Left ventricle myocardium inferior (tissue), 1 donor: ENCODE measurements around the gene TNFRSF8. TPM values are rescaled to one million over a fixed set of nuclear protein-coding genes. Genes with fewer than 3 reads are reported as not detected.
"Not testable (repeated sequence)": the region's sequence is repeated elsewhere in the genome, so short reads cannot be mapped to it uniquely, and the experiment has no call there.

Source experiments
- DNase-seq: peaks from one replicate; pipeline ENCODE4 v3.0.0-alpha.2; 2020
- H3K27ac ChIP-seq: fragments of 200-600 bp; replicated peaks from 2 replicates; pipeline ENCODE4 v1.8.0; 2021
- H3K27me3 ChIP-seq: fragments of 200-600 bp; 2 replicates; pipeline ENCODE4 v1.8.0; 2021; ENCODE audit warnings: low read depth
- H3K36me3 ChIP-seq: fragments of 200-600 bp; 2 replicates; pipeline ENCODE4 v1.8.0; 2021
- H3K4me1 ChIP-seq: fragments of 200-600 bp; 2 replicates; pipeline ENCODE4 v1.8.0; 2021
- H3K4me3 ChIP-seq: fragments of 200-600 bp; 2 replicates; pipeline ENCODE4 v1.8.0; 2021; ENCODE audit warnings: mild to moderate bottlenecking, moderate library complexity
- H3K9me3 ChIP-seq: fragments of 200-600 bp; replicated peaks from 2 replicates; pipeline ENCODE4 v1.8.0; 2021
- intact Hi-C: fragments of 100-400 bp; cut with micrococcal nuclease; formaldehyde crosslinking; loops from one replicate; pipeline ENCODE4 v1.11.0; 2022
- total RNA-seq: library from RNA; stranded (reverse); fragmentation: NEBNext Ultra II Directional; extraction: Animal tissue kit (Norgen Biotek cat#: 25700); gene quantifications from one replicate; pipeline ENCODE4 v1.2.1, GENCODE V29; 2021
- TF ChIP-seq, protein P1 (sequence below): fragments of 200-600 bp; IDR thresholded peaks from 2 replicates; pipeline ENCODE4 v1.8.0; 2021; ENCODE audit warnings: antibody characterized with exemption, mild to moderate bottlenecking, borderline replicate concordance
- donor health status: DM: no; HTN: yes; CAD: no; lungs with severe emphysema.

The TNFRSF8 gene
- total RNA-seq, 1 donor from 2014 or later = 0.82 TPM

DNA sequence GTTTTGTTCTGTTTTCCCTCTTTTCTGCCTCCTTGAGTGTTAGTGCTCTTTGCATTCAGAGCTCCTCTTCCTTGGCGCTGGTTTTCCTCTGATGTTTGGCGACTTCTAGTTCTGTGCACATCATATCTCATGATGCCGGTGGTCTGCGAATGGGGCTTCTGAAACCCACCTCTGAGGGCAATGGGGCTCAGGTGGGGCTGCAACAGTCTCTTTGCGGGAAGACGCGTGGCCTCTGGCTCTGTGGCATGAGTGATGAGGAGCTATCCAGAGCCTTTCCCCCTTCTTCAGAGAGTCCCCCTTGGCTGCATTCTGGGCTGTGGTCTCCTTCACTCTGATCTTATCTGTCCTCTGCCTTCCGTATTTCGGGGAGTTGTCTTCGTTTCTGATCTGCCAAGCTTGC, 39.0 kb downstream of the TNFRSF8 start:
- intact Hi-C loops = no loop called here
- H3K4me1 ChIP-seq = no peaks in the 10 kb centered on the region
- TF ChIP-seq, protein P1, sequence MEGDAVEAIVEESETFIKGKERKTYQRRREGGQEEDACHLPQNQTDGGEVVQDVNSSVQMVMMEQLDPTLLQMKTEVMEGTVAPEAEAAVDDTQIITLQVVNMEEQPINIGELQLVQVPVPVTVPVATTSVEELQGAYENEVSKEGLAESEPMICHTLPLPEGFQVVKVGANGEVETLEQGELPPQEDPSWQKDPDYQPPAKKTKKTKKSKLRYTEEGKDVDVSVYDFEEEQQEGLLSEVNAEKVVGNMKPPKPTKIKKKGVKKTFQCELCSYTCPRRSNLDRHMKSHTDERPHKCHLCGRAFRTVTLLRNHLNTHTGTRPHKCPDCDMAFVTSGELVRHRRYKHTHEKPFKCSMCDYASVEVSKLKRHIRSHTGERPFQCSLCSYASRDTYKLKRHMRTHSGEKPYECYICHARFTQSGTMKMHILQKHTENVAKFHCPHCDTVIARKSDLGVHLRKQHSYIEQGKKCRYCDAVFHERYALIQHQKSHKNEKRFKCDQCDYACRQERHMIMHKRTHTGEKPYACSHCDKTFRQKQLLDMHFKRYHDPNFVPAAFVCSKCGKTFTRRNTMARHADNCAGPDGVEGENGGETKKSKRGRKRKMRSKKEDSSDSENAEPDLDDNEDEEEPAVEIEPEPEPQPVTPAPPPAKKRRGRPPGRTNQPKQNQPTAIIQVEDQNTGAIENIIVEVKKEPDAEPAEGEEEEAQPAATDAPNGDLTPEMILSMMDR = no peak
- H3K4me3 ChIP-seq = no peak overlapping the region
- no peak overlapping the region for H3K27ac ChIP-seq
- peaks cover 33% of the 10 kb centered on the region for H3K27me3 ChIP-seq
- DNase-seq = no peak
- no peaks in the 10 kb centered on the region for H3K36me3 ChIP-seq
- peaks cover 13% of the 10 kb centered on the region for H3K9me3 ChIP-seq

DNA sequence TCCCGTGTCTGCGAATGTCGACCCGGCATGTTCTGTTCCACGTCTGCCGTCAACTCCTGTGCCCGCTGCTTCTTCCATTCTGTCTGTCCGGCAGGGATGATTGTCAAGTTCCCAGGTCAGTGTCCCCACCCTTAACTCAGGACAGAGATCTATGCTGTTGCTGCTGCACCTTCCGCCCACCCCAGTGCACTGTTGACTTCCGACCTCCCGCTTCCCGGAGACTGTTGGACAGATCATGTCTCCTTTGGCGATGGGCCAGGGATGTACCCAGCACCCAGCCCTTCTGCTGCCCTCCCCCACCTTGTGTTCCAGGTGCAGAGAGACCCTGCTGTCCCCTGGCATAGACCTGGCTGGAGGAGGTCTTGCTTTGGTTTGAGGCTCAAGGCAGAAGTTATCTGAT, 41.3 kb downstream of the TNFRSF8 start:
- no peaks in the 10 kb centered on the region for H3K36me3 ChIP-seq
- no peak for DNase-seq
- H3K9me3 ChIP-seq = no peaks in the 10 kb centered on the region
- TF ChIP-seq, protein P1 = no peak
- H3K4me3 ChIP-seq = no peak overlapping the region
- intact Hi-C loops = no loop called here
- H3K27me3 ChIP-seq = peaks cover 56% of the 10 kb centered on the region
- no peak overlapping the region for H3K27ac ChIP-seq
- no peaks in the 10 kb centered on the region for H3K4me1 ChIP-seq

DNA sequence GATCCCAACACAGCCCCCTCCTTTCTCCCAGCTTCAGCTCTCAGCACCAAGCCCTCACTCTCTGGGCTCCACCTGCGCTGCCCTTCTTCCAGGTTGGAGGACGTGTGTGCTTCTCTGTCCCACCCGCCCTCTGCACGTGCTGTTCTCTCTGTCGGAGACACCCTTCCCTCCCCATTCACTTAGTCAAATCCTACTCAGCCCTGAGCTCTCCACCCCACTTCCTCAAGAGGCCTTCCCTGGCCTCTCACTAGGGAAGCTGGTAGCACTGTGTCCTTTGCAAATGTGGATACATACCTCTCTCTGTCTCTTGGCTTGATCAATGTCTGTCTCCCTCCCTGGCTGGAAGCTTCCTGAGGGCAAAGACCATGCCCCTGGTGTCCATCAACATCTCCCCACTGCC, 43.0 kb downstream of the TNFRSF8 start:
- Histone ChIP-seq H3K27ac (no peak overlapping the region), H3K36me3 (no peaks in the 10 kb centered on the region), H3K4me1 (no peaks in the 10 kb centered on the region), H3K27me3 (peaks cover 66% of the 10 kb centered on the region), H3K9me3 (no peaks in the 10 kb centered on the region), H3K4me3 (no peak overlapping the region)
- intact Hi-C loops = no loop called here
- DNase-seq = no peak
- TF ChIP-seq, protein P1 = no peak

DNA sequence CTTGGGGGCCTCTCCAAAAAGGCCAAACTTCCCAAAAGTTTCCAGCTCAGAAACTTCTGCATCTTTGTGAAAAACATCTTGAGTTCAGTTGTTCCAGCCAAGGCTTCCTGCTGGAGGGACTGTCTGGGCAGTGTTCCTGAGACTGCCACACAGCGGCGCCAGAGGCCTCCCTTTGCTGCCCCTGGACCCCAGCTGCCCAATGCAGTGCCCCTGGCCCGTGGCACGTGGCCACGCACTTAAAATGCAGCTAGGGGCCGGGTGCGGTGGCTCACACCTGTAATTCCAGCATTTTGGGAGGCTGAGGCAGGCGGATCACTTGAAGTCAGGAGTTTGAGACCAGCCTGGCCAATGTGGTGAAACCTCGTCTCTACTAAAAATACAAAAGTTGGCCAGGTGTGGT, 43.8 kb downstream of the TNFRSF8 start:
- H3K36me3 ChIP-seq, H3K27ac ChIP-seq, intact Hi-C loops, H3K4me3 ChIP-seq, DNase-seq, H3K4me1 ChIP-seq, H3K9me3 ChIP-seq: not testable (repeated sequence)
- H3K27me3 ChIP-seq = peaks cover 69% of the 10 kb centered on the region

DNA sequence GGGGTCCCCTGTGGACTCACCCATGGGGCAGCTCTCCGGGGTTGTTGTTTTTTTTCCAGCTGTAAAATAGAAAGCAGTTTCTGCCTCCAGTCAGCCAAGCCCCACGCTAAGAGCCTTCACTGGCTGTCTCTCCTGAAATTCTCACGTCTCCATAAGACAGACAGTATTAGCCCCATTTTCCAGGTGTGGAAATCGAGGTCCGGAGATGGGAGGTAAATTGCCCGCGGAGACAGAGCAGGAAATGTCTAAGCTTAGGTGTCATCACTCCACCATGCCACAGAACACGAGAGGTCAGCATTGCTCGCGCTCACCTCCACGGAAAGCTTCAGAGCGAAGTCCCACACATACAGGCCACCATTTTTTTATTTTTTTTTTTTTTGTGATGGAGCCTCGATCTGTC, 44.6 kb downstream of the TNFRSF8 start:
- no peak for DNase-seq
- Histone ChIP-seq H3K27ac (no peak overlapping the region), H3K27me3 (peaks cover 73% of the 10 kb centered on the region), H3K4me1 (peaks cover 2% of the 10 kb centered on the region), H3K36me3 (no peaks in the 10 kb centered on the region), H3K4me3 (no peak overlapping the region), H3K9me3 (no peaks in the 10 kb centered on the region)
- TF ChIP-seq, protein P1 = no peak
- intact Hi-C loops = no loop called here

DNA sequence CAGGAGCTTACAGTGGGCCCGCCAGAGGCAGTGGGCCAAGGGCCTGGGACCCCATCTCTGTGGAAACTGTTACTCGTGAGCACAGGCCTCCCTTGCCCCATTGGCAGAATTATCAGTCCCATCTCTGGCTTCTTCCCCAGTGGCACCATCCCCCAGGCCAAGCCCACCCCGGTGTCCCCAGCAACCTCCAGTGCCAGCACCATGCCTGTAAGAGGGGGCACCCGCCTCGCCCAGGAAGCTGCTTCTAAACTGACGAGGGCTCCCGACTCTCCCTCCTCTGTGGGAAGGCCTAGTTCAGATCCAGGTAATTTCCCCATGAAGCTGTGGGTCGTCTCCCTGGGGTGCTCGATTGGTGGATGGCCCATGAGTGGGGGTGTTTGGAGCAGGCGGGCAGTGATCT, 46.8 kb downstream of the TNFRSF8 start:
- intact Hi-C loops = no loop called here
- no peak for DNase-seq
- H3K36me3 ChIP-seq = no peaks in the 10 kb centered on the region
- TF ChIP-seq, protein P1 = no peak
- peaks cover 67% of the 10 kb centered on the region for H3K27me3 ChIP-seq
- H3K4me1 ChIP-seq = peaks cover 3% of the 10 kb centered on the region
- H3K4me3 ChIP-seq = no peak overlapping the region
- no peak overlapping the region for H3K27ac ChIP-seq
- no peaks in the 10 kb centered on the region for H3K9me3 ChIP-seq
